IMR-90 (cell line): Measurements from ENCODE around the gene SLC35A4. TPM values are rescaled to one million over a fixed set of nuclear protein-coding genes. Genes with fewer than 3 reads are reported as not detected.
"Not testable (repeated sequence)": the region's sequence is repeated elsewhere in the genome, so short reads cannot be mapped to it uniquely, and the experiment has no call there.

ENCODE experiments used
- ATAC-seq: fragments of 200-7000 bp; cut with Tn5 transposase; 2 replicates; pipeline ENCODE4 v1.9.1; 2020; ENCODE audit warnings: low read depth, mild to moderate bottlenecking, moderate library complexity
- BruUV-seq: library from RNA; stranded (reverse); fragments of 400-500 nt; replicated peaks from 2 replicates; lab custom pipeline; 2021; lab: Mats Ljungman, UMichigan
- CTCF ChIA-PET: fragments of 300-600 bp; formaldehyde crosslinking; extraction: SDS; loops from one replicate; lab custom pipeline; 2021; ENCODE audit warnings: antibody characterized with exemption; lab: Yijun Ruan, JAX
- POLR2A ChIA-PET: fragments of 300-600 bp; sonication (Branson Sonifier 250); formaldehyde crosslinking; loops from one replicate; lab custom pipeline; 2022; ENCODE audit warnings: antibody characterized with exemption; ENCODE audit not compliant: unreplicated experiment; lab: Charles Lee
- DNase-seq: peaks from one replicate; pipeline ENCODE4 v3.0.0; 2013
- H2AFZ ChIP-seq: replicated peaks from 2 replicates; pipeline ENCODE3; 2013; ENCODE audit warnings: low read length, mild to moderate bottlenecking; ENCODE audit not compliant: poor library complexity
- H2AK5ac ChIP-seq: 2 replicates; pipeline ENCODE4 v1.6.1; 2013; ENCODE audit warnings: low read depth, low read length, inconsistent platforms
- H2AK9ac ChIP-seq: replicated peaks from 2 replicates; pipeline ENCODE3; 2013; ENCODE audit warnings: mild to moderate bottlenecking, low read depth, low read length, moderate library complexity; ENCODE audit not compliant: poor library complexity
- H2BK120ac ChIP-seq: 2 replicates; pipeline ENCODE4 v1.6.1; 2013; ENCODE audit warnings: low read depth, low read length, inconsistent platforms
- H2BK15ac ChIP-seq: 3 replicates; pipeline ENCODE4 v1.6.1; 2013; ENCODE audit warnings: low read depth, low read length, inconsistent platforms
- H2BK20ac ChIP-seq: 2 replicates; pipeline ENCODE4 v1.6.1; 2013; ENCODE audit warnings: low read depth, mild to moderate bottlenecking, inconsistent platforms, low read length, moderate library complexity
- H2BK5ac ChIP-seq: 2 replicates; pipeline ENCODE4 v1.6.1; 2013; ENCODE audit warnings: mild to moderate bottlenecking, low read depth, low read length, inconsistent platforms; ENCODE audit not compliant: poor library complexity, severe bottlenecking
- H3K14ac ChIP-seq: replicated peaks from 2 replicates; pipeline ENCODE4 v1.6.1; 2013; ENCODE audit warnings: low read depth, low read length, inconsistent platforms
- H3K18ac ChIP-seq: 2 replicates; pipeline ENCODE4 v1.6.1; 2013; ENCODE audit warnings: low read depth, low read length, control low read depth
- H3K23ac ChIP-seq: 2 replicates; pipeline ENCODE4 v1.6.1; 2013; ENCODE audit warnings: low read depth, low read length, inconsistent platforms
- H3K27ac ChIP-seq: 2 replicates; pipeline ENCODE4 v1.5.1; 2013; ENCODE audit warnings: mild to moderate bottlenecking, control low read depth, low read length; ENCODE audit not compliant: insufficient read depth
- H3K27me3 ChIP-seq: 2 replicates; pipeline ENCODE4 v1.6.1; 2013; ENCODE audit warnings: low read length; ENCODE audit not compliant: control insufficient read depth, insufficient read depth
- H3K36me3 ChIP-seq: 2 replicates; pipeline ENCODE4 v1.6.1; 2013; ENCODE audit warnings: low read length, mixed read lengths; ENCODE audit not compliant: control insufficient read depth, insufficient read depth
- H3K4ac ChIP-seq: 2 replicates; pipeline ENCODE4 v1.6.1; 2013; ENCODE audit warnings: low read depth, low read length, inconsistent platforms
- H3K4me1 ChIP-seq: 2 replicates; pipeline ENCODE4 v1.6.1; 2013; ENCODE audit warnings: low read length, mixed read lengths; ENCODE audit not compliant: control insufficient read depth, insufficient read depth
- H3K4me2 ChIP-seq: 2 replicates; pipeline ENCODE4 v1.6.1; 2013; ENCODE audit warnings: low read depth, mild to moderate bottlenecking, control low read depth, low read length, moderate library complexity
- H3K4me3 ChIP-seq: 2 replicates; pipeline ENCODE4 v1.5.1; 2013; ENCODE audit warnings: low read depth, mild to moderate bottlenecking, control low read depth, low read length, moderate library complexity; ENCODE audit not compliant: insufficient read depth
- H3K56ac ChIP-seq: 2 replicates; pipeline ENCODE4 v1.6.1; 2013; ENCODE audit warnings: low read length, inconsistent platforms; ENCODE audit not compliant: insufficient read depth; ENCODE audit errors: extremely low read depth
- H3K79me1 ChIP-seq, 2 experiments: 2 replicates each; pipeline ENCODE4 v1.6.1; 2013; ENCODE audit warnings: low read length in 2 of 2, inconsistent platforms in 1 of 2, low read depth in 1 of 2
- H3K9ac ChIP-seq: 2 replicates; pipeline ENCODE4 v1.6.1; 2013; ENCODE audit warnings: low read depth, low read length, control low read depth
- H3K9me1 ChIP-seq: 2 replicates; pipeline ENCODE4 v1.6.1; 2013; ENCODE audit warnings: low read length, inconsistent platforms; ENCODE audit not compliant: insufficient read depth
- H3K9me3 ChIP-seq: 2 replicates; pipeline ENCODE4 v1.6.1; 2013; ENCODE audit warnings: low read length; ENCODE audit not compliant: control insufficient read depth, insufficient read depth
- H4K20me1 ChIP-seq: 2 replicates; pipeline ENCODE4 v1.6.1; 2013; ENCODE audit warnings: low read length, inconsistent platforms; ENCODE audit not compliant: insufficient read depth
- H4K5ac ChIP-seq: 2 replicates; pipeline ENCODE4 v1.6.1; 2013; ENCODE audit warnings: mild to moderate bottlenecking, low read depth, low read length, control low read depth
- H4K8ac ChIP-seq, 2 experiments: 2 replicates each; pipeline ENCODE4 v1.6.1; 2013; ENCODE audit warnings: low read depth in 2 of 2, low read length in 2 of 2, control low read depth in 1 of 2, inconsistent platforms in 1 of 2
- H4K91ac ChIP-seq: 2 replicates; pipeline ENCODE4 v1.6.1; 2013; ENCODE audit warnings: low read depth, low read length, inconsistent platforms; ENCODE audit not compliant: insufficient read depth
- CEBPB ChIP-seq: IDR thresholded peaks from 2 replicates; pipeline ENCODE4 v1.6.1; 2012; ENCODE audit warnings: low read depth, low read length, improper control_type of control experiment
- NFE2L2 ChIP-seq: fragments of 150-350 bp; IDR thresholded peaks from 2 replicates; pipeline ENCODE4 v1.6.1; 2016; ENCODE audit warnings: low read depth, mild to moderate bottlenecking, low read length
- RAD21 ChIP-seq: IDR thresholded peaks from 2 replicates; pipeline ENCODE4 v1.6.1; 2012; ENCODE audit warnings: low read length, improper control_type of control experiment
- WGBS, 2 experiments: methylation state at CpG; one replicate each; pipeline versions ENCODE4 v1.1.5 to v1.1.7; 2013; ENCODE audit warnings: missing lambda C conversion rate in 2 of 2; ENCODE audit not compliant: insufficient read length in 1 of 2; ENCODE audit errors: extremely low coverage in 2 of 2; 5-methylcytosine and 5-hydroxymethylcytosine counted together
- dilution Hi-C: fragments of 300-500 bp; cut with HindIII; formaldehyde crosslinking; loops from one replicate; pipeline ENCODE4 v1.14.3; 2018; ENCODE audit warnings: low sequenced_read_pairs; ENCODE audit not compliant: unreplicated experiment
- in situ Hi-C: fragments of 300-500 bp; cut with MboI; formaldehyde crosslinking; loops from 3 replicates; pipeline ENCODE4 v1.14.3; 2019; ENCODE audit warnings: low sequenced_read_pairs, inconsistent platforms, mixed read lengths
- intact Hi-C: fragments of 100-400 bp; cut with micrococcal nuclease; formaldehyde crosslinking; loops from 2 replicates; pipeline ENCODE4 v1.10.0; 2022
- polyA plus RNA-seq, 3 experiments: library from polyadenylated mRNA; depleted of rRNA; stranded (reverse); fragments of >200 nt; gene quantifications; 2 replicates each; pipeline ENCODE4 v1.2.3, GENCODE V29; 2012; ENCODE audit warnings: low replicate concordance in 1 of 3
- total RNA-seq: library from RNA; depleted of rRNA; stranded (reverse); fragments of >200 nt; gene quantifications from 2 replicates; pipeline ENCODE4 v1.2.3, GENCODE V29; 2012

The SLC35A4 gene
- total and polyA plus RNA-seq, 2 of the 4 experiments (the other 2 are of a cell fraction), result 19.2 to 66.4 TPM

- POLR2A ChIA-PET, result interaction anchor here (0.6 kb wide), 1 partner anchor 382 kb away, joined by 3 read pairs; no protein-coding TSS in a partner anchor
- Histone ChIP-seq H3K27me3 (no peaks in the 10 kb centered on the region), H2AFZ (peak overlapping the region; percentile 83), H3K79me1 (no peaks in the 10 kb centered on the region), H3K9ac (peak overlapping the region; percentile 36; the same call in 1 of the 2 replicates), H4K91ac (peak overlapping the region; percentile 78), H2AK5ac (peak overlapping the region; percentile 24; the same call in 1 of the 2 replicates), H3K18ac (peak overlapping the region; percentile 5), H3K9me3 (no peaks in the 10 kb centered on the region), H3K4me1 (peaks cover 5% of the 10 kb centered on the region; the same call in 1 of the 2 replicates), H4K8ac (peak overlapping the region; percentile 55 to 94; a peak in 3 of 4 replicates), H2BK20ac (peak overlapping the region; percentile 81), H3K4me2 (no peak overlapping the region), H3K36me3 (no peaks in the 10 kb centered on the region), H2BK5ac (no peak overlapping the region), H3K23ac (peak overlapping the region; percentile 89; the same call in 1 of the 2 replicates), H4K20me1 (no peaks in the 10 kb centered on the region), H2AK9ac (no peak overlapping the region), H3K56ac (no peak overlapping the region; the same call in 1 of the 2 replicates), H3K4me3 (no peak overlapping the region), H2BK120ac (peak overlapping the region; percentile 79), H4K5ac (peak overlapping the region; percentile 42), H3K27ac (peak overlapping the region; percentile 29; the same call in 1 of the 2 replicates), H3K14ac (peak overlapping the region; percentile 85), H3K9me1 (no peaks in the 10 kb centered on the region), H3K4ac (peak overlapping the region; percentile 51; the same call in 1 of the 2 replicates), H2BK15ac (0 out of 3 replicates have a peak overlapping the region, but pooled peaks have one; percentile 83)
- WGBS, 2 experiments, result no CpG with 5 or more reads among the region's 2 CpGs
- ATAC-seq (peak; percentile 59), DNase-seq (no peak)
- no TSS peak for BruUV-seq
- CTCF ChIA-PET, result interaction anchor here (1.0 kb wide), 1 partner anchor 58 kb away, joined by 4 read pairs; no protein-coding TSS in a partner anchor
- in situ Hi-C loops, result no loop called here
- intact Hi-C loops, result no loop called here
- no peak for TF ChIP-seq CEBPB
- no peak for TF ChIP-seq NFE2L2
- no peak for TF ChIP-seq RAD21
- dilution Hi-C loops, result no loop called here
These were observed 12.2 kb downstream of the SLC35A4 start for GRCh38 chr5:140576776-140577201.

DNA sequence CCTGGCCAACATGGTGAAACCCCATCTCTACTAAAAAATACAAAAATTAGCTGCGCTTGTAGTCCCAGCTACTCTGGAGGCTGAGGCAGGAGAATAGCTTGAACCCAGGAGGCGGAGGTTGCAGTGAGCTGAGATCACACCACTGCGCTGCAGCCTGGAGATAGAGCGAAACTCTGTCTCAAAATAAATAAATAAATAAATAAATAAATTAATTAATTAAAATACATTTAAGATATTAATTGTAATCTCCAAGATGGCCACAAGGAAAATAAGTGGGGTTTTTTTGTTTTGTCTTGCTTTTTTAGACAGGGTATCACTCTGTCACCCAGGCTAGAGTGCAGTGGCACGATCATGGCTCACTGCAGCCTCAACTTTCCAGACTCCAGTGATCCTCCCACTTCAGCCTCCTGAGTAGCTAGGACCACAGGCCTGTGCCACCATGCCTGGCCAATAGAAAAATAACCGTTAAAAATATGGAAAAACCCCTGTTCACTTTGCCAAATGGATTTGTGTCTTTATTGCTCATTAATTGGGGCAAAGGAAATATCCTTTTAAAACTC, 14.6 kb downstream of the SLC35A4 start:
- H2AK5ac ChIP-seq, H3K23ac ChIP-seq, ATAC-seq, H4K5ac ChIP-seq, DNase-seq, H2BK15ac ChIP-seq, H2AK9ac ChIP-seq, H3K36me3 ChIP-seq, H3K18ac ChIP-seq, H2BK5ac ChIP-seq, H4K8ac ChIP-seq, H3K4me1 ChIP-seq, H3K14ac ChIP-seq, H3K4me2 ChIP-seq, H2AFZ ChIP-seq, H3K79me1 ChIP-seq, H3K4me3 ChIP-seq, H2BK20ac ChIP-seq, H2BK120ac ChIP-seq, H4K91ac ChIP-seq, CTCF ChIA-PET, H3K9me1 ChIP-seq, in situ Hi-C loops, H4K20me1 ChIP-seq, H3K4ac ChIP-seq, H3K27ac ChIP-seq, H3K27me3 ChIP-seq, H3K9me3 ChIP-seq, BruUV-seq, intact Hi-C loops, H3K9ac ChIP-seq, dilution Hi-C loops, H3K56ac ChIP-seq: not testable (repeated sequence)
- WGBS, 2 experiments, result 60% methylated on average over 1 of the region's 6 CpGs; no CpG with 5 or more reads in 1 of the 2 experiments
- POLR2A ChIA-PET, result interaction anchor here (1.0 kb wide), 1 partner anchor 68 kb away, joined by 3 read pairs; the partner anchor contains the start of genes IK and NDUFA2
